GM12878 (cell line): Measurements from ENCODE around the gene C16orf96. TPM values are rescaled to one million over a fixed set of nuclear protein-coding genes. Genes with fewer than 3 reads are reported as not detected.
A peak's percentile ranks its signal among the peaks of the same experiment; 100 is the strongest.

Experiments used
- ATAC-seq: fragments of 200-7000 bp; cut with Tn5 transposase; 3 replicates; pipeline ENCODE4 v1.9.1; 2020; ENCODE audit warnings: mild to moderate bottlenecking, moderate library complexity
- BruUV-seq: library from RNA; stranded (reverse); fragments of 400-500 nt; replicated peaks from 2 replicates; lab custom pipeline; 2021; lab: Mats Ljungman, UMichigan
- CTCF ChIA-PET: fragments of 300-600 bp; sonication (Branson Sonifier 250); formaldehyde crosslinking; extraction: SDS; loops from one replicate; lab custom pipeline; 2021; ENCODE audit warnings: inconsistent platforms; lab: Yijun Ruan, JAX
- POLR2A ChIA-PET: fragments of 350-600 bp; formaldehyde crosslinking; extraction: SDS; loops from one replicate; lab custom pipeline; 2021; ENCODE audit warnings: inconsistent platforms; lab: Charles Lee
- RAD21 ChIA-PET: fragments of 300-600 bp; sonication (Branson Sonifier 250); formaldehyde crosslinking; loops from one replicate; lab custom pipeline; 2023; ENCODE audit warnings: antibody characterized with exemption; ENCODE audit not compliant: unreplicated experiment; lab: Charles Lee
- SMC1A ChIA-PET: fragments of 300-600 bp; sonication (Branson Sonifier 250); formaldehyde crosslinking; loops from one replicate; lab custom pipeline; 2023; ENCODE audit not compliant: unreplicated experiment, uncharacterized antibody; lab: Charles Lee
- DNase-seq: peaks from one replicate; pipeline ENCODE4 v3.0.0-alpha.2; 2011; ENCODE audit warnings: low read depth, low spot score
- FAIRE-seq: peaks from 3 replicates; lab custom pipeline; 2011; peaks lifted over from hg19 to GRCh38; lab: Jason Lieb, UNC
- H2AFZ ChIP-seq: 2 replicates; pipeline ENCODE4 v1.6.0; 2011; ENCODE audit warnings: low read depth, low read length, control low read depth; ENCODE audit not compliant: control insufficient read depth
- H3K27ac ChIP-seq: 2 replicates; pipeline ENCODE4 v1.5.1; 2011; ENCODE audit warnings: control low read depth; ENCODE audit not compliant: control insufficient read depth, insufficient read depth
- H3K27me3 ChIP-seq, 2 experiments: replicated peaks in 1 of 2; 2 replicates each; pipeline versions ENCODE4 v1.6.0 to v1.6.1; 2011; ENCODE audit warnings: low read length in 1 of 2; ENCODE audit not compliant: control insufficient read depth in 2 of 2, insufficient read depth in 2 of 2
- H3K36me3 ChIP-seq, 2 experiments: 2 replicates each; pipeline ENCODE4 v1.5.1; 2011; ENCODE audit warnings: low read length in 1 of 2; ENCODE audit not compliant: control insufficient read depth in 2 of 2, insufficient read depth in 2 of 2
- H3K4me1 ChIP-seq: 2 replicates; pipeline ENCODE4 v1.6.1; 2011; ENCODE audit warnings: mild to moderate bottlenecking, low read length, moderate library complexity, mixed read lengths; ENCODE audit not compliant: control insufficient read depth, insufficient read depth
- H3K4me2 ChIP-seq: 2 replicates; pipeline ENCODE4 v1.6.0; 2011; ENCODE audit warnings: control low read depth; ENCODE audit not compliant: control insufficient read depth, insufficient read depth
- H3K4me3 ChIP-seq: fragments of 200-600 bp; sonication (generic); 2 replicates; pipeline ENCODE4 v1.5.1; 2016
- H3K79me2 ChIP-seq: 2 replicates; pipeline ENCODE4 v1.6.0; 2011; ENCODE audit warnings: low read length; ENCODE audit not compliant: control insufficient read depth, insufficient read depth
- H3K9ac ChIP-seq: 2 replicates; pipeline ENCODE4 v1.8.0; 2011; ENCODE audit warnings: low read length, control low read depth, mixed read lengths; ENCODE audit not compliant: control insufficient read depth, insufficient read depth
- H3K9me3 ChIP-seq: replicated peaks from 3 replicates; pipeline ENCODE4 v1.5.1; 2011; ENCODE audit warnings: mild to moderate bottlenecking, low read length; ENCODE audit not compliant: control insufficient read depth, insufficient read depth
- H4K20me1 ChIP-seq: 2 replicates; pipeline ENCODE4 v1.6.0; 2011; ENCODE audit not compliant: control insufficient read depth, insufficient read depth
- ATF7 ChIP-seq: fragments of 450-650 bp; IDR thresholded peaks from 2 replicates; pipeline ENCODE4 v1.6.1; 2016; ENCODE audit warnings: low read depth, mild to moderate bottlenecking
- EED ChIP-seq: sonication (generic); IDR thresholded peaks from 2 replicates; pipeline ENCODE4 v1.6.1; 2016; ENCODE audit warnings: antibody characterized with exemption, low read depth
- IKZF1 ChIP-seq: fragments of 450-650 bp; conservative IDR thresholded peaks from 2 replicates; pipeline ENCODE4 v1.6.1; 2017; ENCODE audit warnings: antibody characterized with exemption, mild to moderate bottlenecking
- LARP7 ChIP-seq: fragments of 450-650 bp; IDR thresholded peaks from 2 replicates; pipeline ENCODE4 v1.6.1; 2017; ENCODE audit warnings: mild to moderate bottlenecking
- POLR2A ChIP-seq: IDR thresholded peaks from 2 replicates; pipeline ENCODE4 v1.6.1; 2011; ENCODE audit warnings: low read depth, mild to moderate bottlenecking, low read length
- RAD21 ChIP-seq: IDR thresholded peaks from 2 replicates; pipeline ENCODE4 v1.6.1; 2011; ENCODE audit warnings: mild to moderate bottlenecking, low read depth, low read length, moderate library complexity; ENCODE audit not compliant: insufficient read depth
- RUNX3 ChIP-seq: IDR thresholded peaks from 2 replicates; pipeline ENCODE4 v1.6.1; 2012; ENCODE audit warnings: low read length, inconsistent platforms
- ZZZ3 ChIP-seq: IDR thresholded peaks from 2 replicates; pipeline ENCODE4 v1.6.1; 2011; ENCODE audit warnings: low read depth; ENCODE audit not compliant: control insufficient read depth, insufficient read length
- WGBS: methylation state at CpG from one replicate; pipeline ENCODE4 v1.1.6; 2016; ENCODE audit warnings: low lambda C conversion rate; ENCODE audit not compliant: insufficient replicate concordance, insufficient coverage; ENCODE audit errors: missing lambda C conversion rate; 5-methylcytosine and 5-hydroxymethylcytosine counted together
- in situ Hi-C: fragments of 300-500 bp; cut with MboI; formaldehyde crosslinking; loops from 9 replicates; pipeline ENCODE4 v1.14.3; 2018; ENCODE audit warnings: mixed read lengths
- intact Hi-C: fragments of 100-400 bp; cut with micrococcal nuclease; formaldehyde crosslinking; loops from one replicate; pipeline ENCODE4 v1.14.2; 2022; ENCODE audit not compliant: unreplicated experiment
- polyA plus RNA-seq, 11 experiments: library from polyadenylated mRNA; depleted of rRNA in 4 of 11; unstranded in 6 of 11; stranded (reverse) in 5 of 11; fragments of >200 nt; fragmentation: Nextera tagmentation in 4 of 11; fragmentation: Illumina TruSeq in 1 of 11; extraction: Ambion mirVana in 4 of 11; extraction: Trizol in 1 of 11; gene quantifications; 1 replicate in 1 of 11; 2 replicates in 10 of 11; pipeline versions ENCODE4 v1.2.1 to v1.2.3, GENCODE V29; 2011 to 2016; ENCODE audit warnings: inconsistent platforms in 2 of 11, missing spikeins in 2 of 11, low read depth in 1 of 11
- total RNA-seq, 4 experiments: library from RNA; depleted of rRNA in 3 of 4; stranded (reverse); fragments of >200 nt in 3 of 4; fragmentation: Illumina TruSeq in 1 of 4; extraction: Trizol in 1 of 4; gene quantifications; 2 replicates each; pipeline versions ENCODE4 v1.2.1 to v1.2.3, GENCODE V29; 2013 to 2021
- TF ChIP-seq, protein P1 (sequence below): fragments of 450-650 bp; IDR thresholded peaks from 2 replicates; pipeline ENCODE4 v1.6.1; 2016; ENCODE audit warnings: mild to moderate bottlenecking
- TF ChIP-seq, protein P2 (sequence below): fragments of 450-650 bp; IDR thresholded peaks from 2 replicates; pipeline ENCODE4 v1.6.1; 2016; ENCODE audit warnings: mild to moderate bottlenecking, moderate library complexity, borderline replicate concordance

The C16orf96 gene
- total and polyA plus RNA-seq, 10 of the 15 experiments (the other 5 are each of a cell fraction or from before 2014, with no cell fraction given), result 0.01 to 0.08 (median 0.01) TPM; not detected in 7

DNA sequence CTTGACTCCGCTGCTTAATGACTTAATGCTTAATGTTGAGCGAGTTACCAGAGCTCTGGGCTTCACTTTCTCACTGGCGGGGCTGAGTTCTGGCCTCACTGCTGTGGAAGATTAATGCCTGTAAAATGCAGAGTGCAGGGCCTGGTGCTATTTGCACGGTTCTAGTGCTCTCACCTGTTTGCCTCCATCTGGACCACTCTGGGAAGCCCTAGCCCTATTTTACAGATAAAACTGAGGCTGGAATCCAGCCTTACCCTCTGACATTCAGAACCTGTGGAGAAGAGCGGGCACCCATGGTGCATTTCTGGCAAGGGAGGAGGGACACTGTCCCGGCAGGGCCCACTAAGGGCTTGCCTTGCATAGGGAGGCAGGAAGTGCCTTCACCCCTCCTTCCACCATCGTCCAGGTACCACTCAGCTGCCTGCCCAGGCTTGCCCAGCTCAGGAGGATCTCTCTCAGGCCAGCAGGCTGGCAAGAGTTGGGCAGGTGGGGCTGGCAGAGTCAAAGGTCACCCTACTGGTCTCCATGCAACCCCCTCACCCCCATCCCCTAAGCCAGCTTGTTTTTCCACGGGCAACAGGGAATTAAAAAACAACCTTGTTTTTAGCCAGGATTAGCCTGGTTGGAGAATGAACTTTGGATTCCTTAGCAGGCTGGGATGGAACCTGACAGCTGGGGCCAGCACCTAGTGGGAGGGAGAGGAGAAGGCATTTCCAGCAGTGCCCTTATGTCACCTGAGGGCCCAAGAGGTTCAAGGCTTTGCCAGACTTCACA is 62.7 kb downstream of the C16orf96 start:
- H3K4me1 ChIP-seq, result peaks cover 15% of the 10 kb centered on the region
- no TSS peak for BruUV-seq
- ChIA-PET SMC1A (no interaction called here), POLR2A (no interaction called here), CTCF (interaction anchor here (1.8 kb wide), 1 partner anchor 113 kb away, joined by 7 read pairs; no protein-coding TSS in a partner anchor), RAD21 (no interaction called here)
- no peaks in the 10 kb centered on the region for H3K9me3 ChIP-seq
- no peak overlapping the region for H2AFZ ChIP-seq
- H3K79me2 ChIP-seq, result peaks cover 12% of the 10 kb centered on the region
- ATAC-seq (no peak), FAIRE-seq (no peak), DNase-seq (no peak)
- no peak overlapping the region for H3K4me3 ChIP-seq
- TF ChIP-seq RUNX3, result no peak
- TF ChIP-seq POLR2A, result 0 out of 2 replicates have a peak, but pooled peaks have one; percentile 20
- no peak for TF ChIP-seq RAD21
- H3K36me3 ChIP-seq, result no peaks in the 10 kb centered on the region
- intact Hi-C loops (loop anchor here (10.0 kb wide), 3 partner anchors 104 to 194 kb away; partner anchors contain the start of genes DNAJA3 and ROGDI), in situ Hi-C loops (loop anchor here (10.0 kb wide), 1 partner anchor 336 kb away; the partner anchor contains the start of gene SEC14L5)
- H3K27ac ChIP-seq, result 0 out of 2 replicates have a peak overlapping the region, but pooled peaks have one; percentile 18
- H3K9ac ChIP-seq, result no peak overlapping the region
- peak overlapping the region; percentile 48; the same call in 1 of the 2 replicates for H3K4me2 ChIP-seq
- 82% methylated on average over 8 of the region's 8 CpGs for WGBS
- H4K20me1 ChIP-seq, result no peaks in the 10 kb centered on the region
- no peaks in the 10 kb centered on the region for H3K27me3 ChIP-seq

DNA sequence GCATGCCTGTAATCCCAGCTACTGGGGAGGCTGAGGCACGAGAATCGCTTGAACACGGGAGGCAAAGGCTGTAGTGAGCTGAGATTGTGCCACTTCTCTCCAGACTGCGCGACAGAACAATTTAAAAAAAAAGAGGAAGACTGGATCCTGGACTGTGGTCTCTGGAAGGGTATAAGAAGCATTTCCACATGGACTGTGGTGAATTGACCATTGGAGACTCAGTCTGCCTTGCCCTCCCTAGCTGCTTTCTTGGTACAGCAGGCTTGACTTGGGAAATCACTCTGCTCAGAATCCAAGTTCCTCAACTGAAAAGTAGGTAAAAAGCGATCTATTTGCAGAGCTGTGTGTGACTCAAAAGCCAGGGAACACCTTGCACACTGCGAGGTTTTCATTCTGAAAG is 67.5 kb downstream of the C16orf96 start:
- Histone ChIP-seq H3K9me3 (no peaks in the 10 kb centered on the region; the same call in 2 of the 3 replicates), H3K4me1 (peaks cover 19% of the 10 kb centered on the region), H4K20me1 (no peaks in the 10 kb centered on the region), H3K27me3 (no peaks in the 10 kb centered on the region), H2AFZ (no peak overlapping the region; the same call in 1 of the 2 replicates), H3K9ac (no peak overlapping the region), H3K4me3 (0 out of 2 replicates have a peak overlapping the region, but pooled peaks have one; percentile 86), H3K4me2 (peak overlapping the region; percentile 85), H3K27ac (no peak overlapping the region; the same call in 1 of the 2 replicates), H3K36me3 (0 out of 4 replicates have a peak, but pooled peaks cover 0 to 2% of the 10 kb centered on the region in 2 experiments), H3K79me2 (peaks cover 34% of the 10 kb centered on the region)
- ATAC-seq, result no peak
- POLR2A ChIA-PET, result interaction anchor here (0.5 to 2.7 kb wide), 6 partner anchors 7 to 144 kb away, joined by 3 to 25 read pairs (median 6); partner anchors contain the start of genes ANKS3 and DNAAF8
- TSS peak; percentile 91 for BruUV-seq
- intact Hi-C loops, result no loop called here
- SMC1A ChIA-PET, result interaction anchor here (0.6 to 4.1 kb wide), 9 partner anchors 7 to 179 kb away, joined by 3 to 15 read pairs (median 6); partner anchors contain the start of genes ANKS3, DNAAF8 and ROGDI
- no peak for FAIRE-seq
- in situ Hi-C loops, result no loop called here
- 91% methylated on average over 7 of the region's 7 CpGs for WGBS
- no peak for DNase-seq
- RAD21 ChIA-PET, result interaction anchor here (1.0 to 3.4 kb wide), 6 partner anchors 7 to 118 kb away, joined by 5 to 24 read pairs (median 8); partner anchors contain the start of genes ANKS3 and DNAAF8
- CTCF ChIA-PET, result interaction anchor here (0.8 to 4.0 kb wide), 20 partner anchors 7 to 352 kb away, joined by 3 to 43 read pairs (median 4); partner anchors contain the start of genes CDIP1 and HMOX2
- TF ChIP-seq ZZZ3 (no peak), EED (no peak), ATF7 (no peak), LARP7 (no peak), IKZF1 (no peak)
- TF ChIP-seq, protein P1, sequence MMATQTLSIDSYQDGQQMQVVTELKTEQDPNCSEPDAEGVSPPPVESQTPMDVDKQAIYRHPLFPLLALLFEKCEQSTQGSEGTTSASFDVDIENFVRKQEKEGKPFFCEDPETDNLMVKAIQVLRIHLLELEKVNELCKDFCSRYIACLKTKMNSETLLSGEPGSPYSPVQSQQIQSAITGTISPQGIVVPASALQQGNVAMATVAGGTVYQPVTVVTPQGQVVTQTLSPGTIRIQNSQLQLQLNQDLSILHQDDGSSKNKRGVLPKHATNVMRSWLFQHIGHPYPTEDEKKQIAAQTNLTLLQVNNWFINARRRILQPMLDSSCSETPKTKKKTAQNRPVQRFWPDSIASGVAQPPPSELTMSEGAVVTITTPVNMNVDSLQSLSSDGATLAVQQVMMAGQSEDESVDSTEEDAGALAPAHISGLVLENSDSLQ, result no peak
- TF ChIP-seq, protein P2, sequence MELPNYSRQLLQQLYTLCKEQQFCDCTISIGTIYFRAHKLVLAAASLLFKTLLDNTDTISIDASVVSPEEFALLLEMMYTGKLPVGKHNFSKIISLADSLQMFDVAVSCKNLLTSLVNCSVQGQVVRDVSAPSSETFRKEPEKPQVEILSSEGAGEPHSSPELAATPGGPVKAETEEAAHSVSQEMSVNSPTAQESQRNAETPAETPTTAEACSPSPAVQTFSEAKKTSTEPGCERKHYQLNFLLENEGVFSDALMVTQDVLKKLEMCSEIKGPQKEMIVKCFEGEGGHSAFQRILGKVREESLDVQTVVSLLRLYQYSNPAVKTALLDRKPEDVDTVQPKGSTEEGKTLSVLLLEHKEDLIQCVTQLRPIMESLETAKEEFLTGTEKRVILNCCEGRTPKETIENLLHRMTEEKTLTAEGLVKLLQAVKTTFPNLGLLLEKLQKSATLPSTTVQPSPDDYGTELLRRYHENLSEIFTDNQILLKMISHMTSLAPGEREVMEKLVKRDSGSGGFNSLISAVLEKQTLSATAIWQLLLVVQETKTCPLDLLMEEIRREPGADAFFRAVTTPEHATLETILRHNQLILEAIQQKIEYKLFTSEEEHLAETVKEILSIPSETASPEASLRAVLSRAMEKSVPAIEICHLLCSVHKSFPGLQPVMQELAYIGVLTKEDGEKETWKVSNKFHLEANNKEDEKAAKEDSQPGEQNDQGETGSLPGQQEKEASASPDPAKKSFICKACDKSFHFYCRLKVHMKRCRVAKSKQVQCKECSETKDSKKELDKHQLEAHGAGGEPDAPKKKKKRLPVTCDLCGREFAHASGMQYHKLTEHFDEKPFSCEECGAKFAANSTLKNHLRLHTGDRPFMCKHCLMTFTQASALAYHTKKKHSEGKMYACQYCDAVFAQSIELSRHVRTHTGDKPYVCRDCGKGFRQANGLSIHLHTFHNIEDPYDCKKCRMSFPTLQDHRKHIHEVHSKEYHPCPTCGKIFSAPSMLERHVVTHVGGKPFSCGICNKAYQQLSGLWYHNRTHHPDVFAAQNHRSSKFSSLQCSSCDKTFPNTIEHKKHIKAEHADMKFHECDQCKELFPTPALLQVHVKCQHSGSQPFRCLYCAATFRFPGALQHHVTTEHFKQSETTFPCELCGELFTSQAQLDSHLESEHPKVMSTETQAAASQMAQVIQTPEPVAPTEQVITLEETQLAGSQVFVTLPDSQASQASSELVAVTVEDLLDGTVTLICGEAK, result no peak
